ENCODE measurements around the gene MAOB.

The MAOB gene

GRCh38 chrX:43718081-43718480 lies 164.2 kb downstream of the MAOB start:
- DNase-seq (ENCODE audit: low read depth in 4 of 4, low spot score in 1 of 4): no peak

- no peak for DNase-seq (ENCODE audit: low read depth in 4 of 4, low spot score in 1 of 4)
Measured at GRCh38 chrX:43717161-43717560, 165.1 kb downstream of the MAOB start.

DNA sequence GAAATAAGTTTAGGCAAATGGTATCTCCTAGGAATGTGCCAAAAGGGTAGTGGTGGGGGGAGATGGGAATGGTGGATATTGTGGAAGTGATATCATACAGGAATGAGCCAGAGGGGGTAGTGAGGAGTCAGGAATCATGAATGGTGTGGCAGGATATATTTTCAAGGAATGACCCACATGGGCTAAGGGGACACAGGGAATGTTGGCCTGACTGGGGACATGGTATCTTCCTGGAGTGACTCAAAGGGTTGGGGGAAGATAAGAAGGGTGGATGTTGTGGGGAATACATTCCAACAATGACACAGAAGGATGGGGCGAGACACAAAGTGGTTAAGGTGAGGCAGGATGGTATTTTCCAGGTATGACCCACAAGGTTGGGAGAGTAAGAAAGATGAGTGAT lies 165.6 kb downstream of the MAOB start:
- DNase-seq (ENCODE audit: low read depth in 4 of 4, low spot score in 1 of 4): no peak

All from stimulated activated CD4-positive, alpha-beta T cell treated with anti-CD3 and anti-CD28 coated beads, Interleukin-1b, Interleukin-23, amount 100 ng/mL, for 24 hours (primary cell).